Testis (tissue), 2 donors: Measurements from ENCODE around the gene CPN1.

Source experiments
- POLR2A ChIP-seq: fragments of 450-650 bp; IDR thresholded peaks from one replicate; pipeline ENCODE4 v1.6.1; 2017; ENCODE audit warnings: antibody characterized with exemption, mild to moderate bottlenecking, moderate library complexity
- TF ChIP-seq, protein P1 (sequence below), 3 experiments: fragments of 450-650 bp in 2 of 3; fragments of 200-600 bp in 1 of 3; sonication (generic) in 1 of 3; IDR thresholded peaks; one replicate each; pipeline ENCODE4 v1.5.1; 2016 to 2019; ENCODE audit warnings: antibody characterized with exemption in 3 of 3, mild to moderate bottlenecking in 2 of 3, moderate library complexity in 1 of 3

DNA sequence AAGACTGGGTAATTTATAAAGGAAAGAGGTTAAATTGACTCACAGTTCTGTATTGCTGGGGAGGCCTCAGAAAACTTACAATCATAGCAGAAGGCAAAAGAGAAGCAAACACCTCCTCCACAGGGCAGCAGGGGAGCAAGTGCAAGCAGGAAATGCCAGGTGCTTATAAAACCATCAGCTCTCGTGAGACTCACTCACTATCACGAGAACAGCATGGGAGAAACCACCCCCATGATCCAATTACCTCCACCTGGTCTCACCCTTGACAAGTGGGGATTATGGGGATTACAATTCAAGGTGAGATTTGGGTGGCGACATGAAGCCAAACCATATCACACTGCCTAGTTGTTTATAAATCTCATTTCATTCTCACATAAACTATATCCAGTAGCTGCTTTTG is 28.0 kb upstream of the CPN1 start:
- TF ChIP-seq, protein P1, sequence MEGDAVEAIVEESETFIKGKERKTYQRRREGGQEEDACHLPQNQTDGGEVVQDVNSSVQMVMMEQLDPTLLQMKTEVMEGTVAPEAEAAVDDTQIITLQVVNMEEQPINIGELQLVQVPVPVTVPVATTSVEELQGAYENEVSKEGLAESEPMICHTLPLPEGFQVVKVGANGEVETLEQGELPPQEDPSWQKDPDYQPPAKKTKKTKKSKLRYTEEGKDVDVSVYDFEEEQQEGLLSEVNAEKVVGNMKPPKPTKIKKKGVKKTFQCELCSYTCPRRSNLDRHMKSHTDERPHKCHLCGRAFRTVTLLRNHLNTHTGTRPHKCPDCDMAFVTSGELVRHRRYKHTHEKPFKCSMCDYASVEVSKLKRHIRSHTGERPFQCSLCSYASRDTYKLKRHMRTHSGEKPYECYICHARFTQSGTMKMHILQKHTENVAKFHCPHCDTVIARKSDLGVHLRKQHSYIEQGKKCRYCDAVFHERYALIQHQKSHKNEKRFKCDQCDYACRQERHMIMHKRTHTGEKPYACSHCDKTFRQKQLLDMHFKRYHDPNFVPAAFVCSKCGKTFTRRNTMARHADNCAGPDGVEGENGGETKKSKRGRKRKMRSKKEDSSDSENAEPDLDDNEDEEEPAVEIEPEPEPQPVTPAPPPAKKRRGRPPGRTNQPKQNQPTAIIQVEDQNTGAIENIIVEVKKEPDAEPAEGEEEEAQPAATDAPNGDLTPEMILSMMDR (IDR thresholded peaks at IDR 0.05): no peak
- no peak for TF ChIP-seq POLR2A
